Calu3 (cell line): ENCODE results near the gene RERE. TPM values are rescaled to one million over a fixed set of nuclear protein-coding genes. Genes with fewer than 3 reads are reported as not detected.
"Not testable (repeated sequence)": the region's sequence is repeated elsewhere in the genome, so short reads cannot be mapped to it uniquely, and the experiment has no call there.

Experiments
- BruUV-seq: library from RNA; stranded (reverse); fragments of 400-500 nt; replicated peaks from 2 replicates; lab custom pipeline; 2021; lab: Mats Ljungman, UMichigan
- CTCF ChIA-PET: fragments of 300-600 bp; sonication (Branson Sonifier 250); formaldehyde crosslinking; loops from one replicate; lab custom pipeline; 2022; ENCODE audit warnings: antibody characterized with exemption; lab: Charles Lee
- DNase-seq: peaks from one replicate; pipeline ENCODE4 v3.0.0; 2022
- H3K27ac Mint-ChIP-seq: one replicate; pipeline ENCODE4 v1.8.0; 2022; ENCODE audit warnings: mixed read lengths; ENCODE audit not compliant: unreplicated experiment
- H3K27me3 Mint-ChIP-seq: one replicate; pipeline ENCODE4 v1.8.0; 2022; ENCODE audit warnings: mixed read lengths; ENCODE audit not compliant: unreplicated experiment
- H3K36me3 Mint-ChIP-seq: one replicate; pipeline ENCODE4 v1.8.0; 2022; ENCODE audit warnings: mild to moderate bottlenecking, moderate library complexity, mixed read lengths; ENCODE audit not compliant: insufficient read depth, unreplicated experiment
- H3K4me1 Mint-ChIP-seq: one replicate; pipeline ENCODE4 v1.8.0; 2022; ENCODE audit warnings: mild to moderate bottlenecking, low read depth, mixed read lengths; ENCODE audit not compliant: unreplicated experiment
- H3K4me3 Mint-ChIP-seq: one replicate; pipeline ENCODE4 v1.8.0; 2022; ENCODE audit warnings: mild to moderate bottlenecking, low read depth, moderate library complexity, mixed read lengths; ENCODE audit not compliant: unreplicated experiment
- H3K9me3 Mint-ChIP-seq: one replicate; pipeline ENCODE4 v1.8.0; 2022; ENCODE audit warnings: low read depth, mixed read lengths; ENCODE audit not compliant: unreplicated experiment
- CTCF ChIP-seq: fragments of 200-600 bp; IDR thresholded peaks from one replicate; pipeline ENCODE4 v1.8.0; 2022; ENCODE audit warnings: antibody characterized with exemption; ENCODE audit not compliant: unreplicated experiment
- intact Hi-C: fragments of 100-400 bp; cut with micrococcal nuclease; formaldehyde crosslinking; loops from one replicate; pipeline ENCODE4 v1.10.0; 2022; ENCODE audit not compliant: unreplicated experiment
- total RNA-seq: library from RNA; stranded (reverse); gene quantifications from 2 replicates; pipeline ENCODE4 v1.2.3, GENCODE V29; 2022

The RERE gene
- total RNA-seq, 1 experiment from 2014 or later = 45.9 TPM

- H3K4me1 Mint-ChIP-seq = no peaks in the 10 kb centered on the region
- H3K36me3 Mint-ChIP-seq = peaks cover 4% of the 10 kb centered on the region
- CTCF ChIA-PET = no interaction called here
- TF ChIP-seq CTCF = no peak
- DNase-seq = no peak
- no peaks in the 10 kb centered on the region for H3K9me3 Mint-ChIP-seq
- H3K4me3 Mint-ChIP-seq = no peak overlapping the region
- intact Hi-C loops = no loop called here
- H3K27me3 Mint-ChIP-seq = no peaks in the 10 kb centered on the region
- no peak overlapping the region for H3K27ac Mint-ChIP-seq
- BruUV-seq = no TSS peak
These were observed 219.2 kb downstream of the RERE start for GRCh38 chr1:8598060-8598724.

GRCh38 chr1:8597455-8597854 is 220.0 kb downstream of the RERE start:
- no peak overlapping the region for H3K4me3 Mint-ChIP-seq
- DNase-seq = no peak
- intact Hi-C loops = no loop called here
- H3K4me1 Mint-ChIP-seq = no peaks in the 10 kb centered on the region
- BruUV-seq = no TSS peak
- no peaks in the 10 kb centered on the region for H3K9me3 Mint-ChIP-seq
- no peak for TF ChIP-seq CTCF
- H3K27me3 Mint-ChIP-seq = no peaks in the 10 kb centered on the region
- CTCF ChIA-PET = no interaction called here
- H3K27ac Mint-ChIP-seq = no peak overlapping the region
- H3K36me3 Mint-ChIP-seq = peaks cover 4% of the 10 kb centered on the region

- TF ChIP-seq CTCF = no peak
- peaks cover 4% of the 10 kb centered on the region for H3K36me3 Mint-ChIP-seq
- intact Hi-C loops = no loop called here
- H3K4me3 Mint-ChIP-seq = no peak overlapping the region
- DNase-seq = no peak
- no peaks in the 10 kb centered on the region for H3K9me3 Mint-ChIP-seq
- H3K27me3 Mint-ChIP-seq = no peaks in the 10 kb centered on the region
- CTCF ChIA-PET = no interaction called here
- no TSS peak for BruUV-seq
- H3K4me1 Mint-ChIP-seq = no peaks in the 10 kb centered on the region
- H3K27ac Mint-ChIP-seq = no peak overlapping the region
These were observed 221.5 kb downstream of the RERE start for GRCh38 chr1:8595941-8596340.

GRCh38 chr1:8595332-8595731 is 222.1 kb downstream of the RERE start:
- Mint-ChIP-seq H3K27me3 (no peaks in the 10 kb centered on the region), H3K27ac (no peak overlapping the region), H3K4me3 (no peak overlapping the region), H3K36me3 (peaks cover 4% of the 10 kb centered on the region), H3K4me1 (no peaks in the 10 kb centered on the region), H3K9me3 (no peaks in the 10 kb centered on the region)
- no TSS peak for BruUV-seq
- no peak for DNase-seq
- CTCF ChIA-PET = interaction anchor here (0.6 kb wide), 1 partner anchor 148 kb away, joined by 3 read pairs; no protein-coding TSS in a partner anchor
- intact Hi-C loops = no loop called here
- TF ChIP-seq CTCF = no peak

- H3K36me3 Mint-ChIP-seq, CTCF ChIA-PET, intact Hi-C loops, H3K27me3 Mint-ChIP-seq, H3K4me3 Mint-ChIP-seq, H3K9me3 Mint-ChIP-seq, DNase-seq, H3K4me1 Mint-ChIP-seq, BruUV-seq, H3K27ac Mint-ChIP-seq: not testable (repeated sequence)
These were observed 224.1 kb downstream of the RERE start for GRCh38 chr1:8593292-8593691.
